ENCODE measurements around the gene PKHD1. TPM values are rescaled to one million over a fixed set of nuclear protein-coding genes. Genes with fewer than 3 reads are reported as not detected.

Gene PKHD1
- total RNA-seq, 2 donors from 2014 or later: 0.14 TPM; not detected in 1

DNA sequence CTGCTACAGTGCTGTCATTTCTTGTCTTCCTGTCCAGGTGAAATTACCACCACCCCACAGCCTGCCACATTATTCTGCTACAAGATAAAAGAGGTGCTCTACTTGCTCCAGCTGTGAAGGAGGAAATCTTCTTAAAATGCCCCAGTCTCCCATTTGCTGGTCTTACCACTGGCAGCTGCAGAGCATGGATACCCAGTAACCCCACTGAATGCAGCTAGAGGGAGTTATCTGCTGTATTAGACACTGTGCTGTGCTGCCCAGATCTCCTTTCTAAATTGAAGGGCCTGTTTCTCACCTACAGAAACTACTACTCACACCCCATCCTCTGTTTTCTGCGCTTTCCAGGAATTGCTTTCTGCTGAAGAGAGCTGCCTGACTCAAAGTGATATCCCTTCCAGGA, 517.8 kb downstream of the PKHD1 start:
- H3K4me3 ChIP-seq: no peak overlapping the region
- no peaks in the 10 kb centered on the region for H3K4me1 ChIP-seq (ENCODE audit: control insufficient read depth in 1 of 2, low read depth in 2 of 2)
- TF ChIP-seq, protein P1, sequence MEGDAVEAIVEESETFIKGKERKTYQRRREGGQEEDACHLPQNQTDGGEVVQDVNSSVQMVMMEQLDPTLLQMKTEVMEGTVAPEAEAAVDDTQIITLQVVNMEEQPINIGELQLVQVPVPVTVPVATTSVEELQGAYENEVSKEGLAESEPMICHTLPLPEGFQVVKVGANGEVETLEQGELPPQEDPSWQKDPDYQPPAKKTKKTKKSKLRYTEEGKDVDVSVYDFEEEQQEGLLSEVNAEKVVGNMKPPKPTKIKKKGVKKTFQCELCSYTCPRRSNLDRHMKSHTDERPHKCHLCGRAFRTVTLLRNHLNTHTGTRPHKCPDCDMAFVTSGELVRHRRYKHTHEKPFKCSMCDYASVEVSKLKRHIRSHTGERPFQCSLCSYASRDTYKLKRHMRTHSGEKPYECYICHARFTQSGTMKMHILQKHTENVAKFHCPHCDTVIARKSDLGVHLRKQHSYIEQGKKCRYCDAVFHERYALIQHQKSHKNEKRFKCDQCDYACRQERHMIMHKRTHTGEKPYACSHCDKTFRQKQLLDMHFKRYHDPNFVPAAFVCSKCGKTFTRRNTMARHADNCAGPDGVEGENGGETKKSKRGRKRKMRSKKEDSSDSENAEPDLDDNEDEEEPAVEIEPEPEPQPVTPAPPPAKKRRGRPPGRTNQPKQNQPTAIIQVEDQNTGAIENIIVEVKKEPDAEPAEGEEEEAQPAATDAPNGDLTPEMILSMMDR (IDR thresholded peaks at IDR 0.05): no peak
- H3K9me3 ChIP-seq: no peaks in the 10 kb centered on the region
- H3K27me3 ChIP-seq (replicated peaks; ENCODE audit: insufficient read depth): no peaks in the 10 kb centered on the region
- no peak for DNase-seq (ENCODE audit: low spot score)
- ATAC-seq (ENCODE audit: insufficient number of reproducible peaks, low FRiP score, low read depth): no peak
- H3K27ac ChIP-seq: no peak overlapping the region
- H3K36me3 ChIP-seq: no peaks in the 10 kb centered on the region

DNA sequence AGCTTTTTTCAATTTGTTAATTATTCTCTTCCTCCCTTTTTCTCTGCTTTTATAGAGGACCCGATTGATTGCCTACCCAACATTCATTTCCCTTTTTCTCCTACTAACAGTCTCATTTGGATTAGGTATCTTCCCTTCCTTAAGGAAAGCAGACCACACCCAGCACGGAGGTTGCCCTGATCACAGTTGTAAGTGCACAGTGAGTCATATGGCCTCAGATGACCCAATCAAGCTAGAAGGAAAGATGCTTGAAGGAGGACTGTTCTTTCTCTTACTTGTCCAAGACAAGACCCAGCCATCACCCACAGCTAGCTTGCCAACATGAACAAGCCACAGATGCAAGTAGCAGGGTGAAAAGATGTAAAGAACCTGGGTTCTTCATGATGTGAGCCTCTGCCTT, 518.6 kb downstream of the PKHD1 start:
- TF ChIP-seq, protein P1 (IDR thresholded peaks at IDR 0.05): no peak
- H3K27ac ChIP-seq: no peak overlapping the region
- no peaks in the 10 kb centered on the region for H3K9me3 ChIP-seq
- ATAC-seq (ENCODE audit: insufficient number of reproducible peaks, low FRiP score, low read depth) (no peak), DNase-seq (ENCODE audit: low spot score) (no peak)
- no peak overlapping the region for H3K4me3 ChIP-seq
- H3K27me3 ChIP-seq (replicated peaks; ENCODE audit: insufficient read depth): no peaks in the 10 kb centered on the region
- H3K36me3 ChIP-seq: no peaks in the 10 kb centered on the region
- no peaks in the 10 kb centered on the region for H3K4me1 ChIP-seq (ENCODE audit: control insufficient read depth in 1 of 2, low read depth in 2 of 2)

DNA sequence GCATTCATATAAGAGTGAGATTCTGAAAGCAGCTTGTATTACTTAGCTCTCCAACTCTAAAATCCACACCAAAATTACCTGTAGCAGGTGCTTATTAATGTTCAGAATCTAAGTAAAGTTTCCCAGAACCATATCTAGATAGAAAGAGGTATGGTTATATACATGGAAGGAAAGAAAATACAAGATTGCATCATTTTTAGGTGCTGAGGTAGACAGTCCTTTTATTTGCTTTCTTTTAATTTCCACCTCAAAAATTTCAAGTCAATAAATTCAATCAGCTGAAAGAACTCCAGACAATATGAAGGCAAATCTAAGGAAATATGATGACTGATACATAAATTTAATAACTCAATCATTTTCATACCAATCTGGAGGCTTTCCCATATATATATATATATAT, 521.9 kb downstream of the PKHD1 start:
- ATAC-seq (ENCODE audit: insufficient number of reproducible peaks, low FRiP score, low read depth): no peak

More for the DNA sequence above, 521.9 kb downstream of the PKHD1 start:
- no peaks in the 10 kb centered on the region for H3K27me3 ChIP-seq (replicated peaks; ENCODE audit: insufficient read depth)
- H3K9me3 ChIP-seq: no peaks in the 10 kb centered on the region
- no peak overlapping the region for H3K4me3 ChIP-seq
- H3K4me1 ChIP-seq (ENCODE audit: control insufficient read depth in 1 of 2, low read depth in 2 of 2): no peaks in the 10 kb centered on the region
- DNase-seq (ENCODE audit: low spot score): no peak
- H3K36me3 ChIP-seq: no peaks in the 10 kb centered on the region
- H3K27ac ChIP-seq: no peak overlapping the region
- TF ChIP-seq, protein P1 (IDR thresholded peaks at IDR 0.05): no peak

Other genes with a start within 250 kb of the PKHD1 start
- not detected for gene IL17A, start 98.8 kb upstream of the PKHD1 start, total RNA-seq
- gene IL17F, start 156.9 kb upstream of the PKHD1 start, total RNA-seq: not detected
- 10 to 100 TPM; 24.0 to 30.8 TPM for gene MCM3, start 197.1 kb upstream of the PKHD1 start, total RNA-seq

All from thoracic aorta (tissue), 2 donors.